Measurements from ENCODE around the gene SOAT2.

Gene SOAT2

GRCh38 chr12:53057816-53058500 lies 45.3 kb upstream of the SOAT2 start:
- DNase-seq (ENCODE audit: low read depth), result no peak
- no peak for TF ChIP-seq CTCF (conservative IDR thresholded peaks at IDR 0.05; ENCODE audit: low read depth, low read length)
- no peak overlapping the region for H3K4me3 ChIP-seq (ENCODE audit: low read depth, low read length)

GRCh38 chr12:53058674-53059433 lies 44.4 kb upstream of the SOAT2 start:
- DNase-seq (ENCODE audit: low read depth), result no peak
- no peak for TF ChIP-seq CTCF (conservative IDR thresholded peaks at IDR 0.05; ENCODE audit: low read depth, low read length)
- H3K4me3 ChIP-seq (ENCODE audit: low read depth, low read length), result no peak overlapping the region

- no peak for TF ChIP-seq CTCF (conservative IDR thresholded peaks at IDR 0.05; ENCODE audit: low read depth, low read length)
- no peak overlapping the region for H3K4me3 ChIP-seq (ENCODE audit: low read depth, low read length)
These were observed 43.7 kb upstream of the SOAT2 start for GRCh38 chr12:53059434-53060063.

GRCh38 chr12:53060064-53060720 lies 43.1 kb upstream of the SOAT2 start:
- no peak for DNase-seq (ENCODE audit: low read depth)
- no peak overlapping the region for H3K4me3 ChIP-seq (ENCODE audit: low read depth, low read length)

More at GRCh38 chr12:53059434-53060063, 43.7 kb upstream of the SOAT2 start:
- no peak for DNase-seq (ENCODE audit: low read depth)

GRCh38 chr12:53060721-53061276 lies 42.5 kb upstream of the SOAT2 start:
- no peak overlapping the region for H3K4me3 ChIP-seq (ENCODE audit: low read depth, low read length)
- TF ChIP-seq CTCF (conservative IDR thresholded peaks at IDR 0.05; ENCODE audit: low read depth, low read length), result no peak
- no peak for DNase-seq (ENCODE audit: low read depth)

More at GRCh38 chr12:53060064-53060720, 43.1 kb upstream of the SOAT2 start:
- TF ChIP-seq CTCF (conservative IDR thresholded peaks at IDR 0.05; ENCODE audit: low read depth, low read length), result no peak

- peak; percentile 38 for TF ChIP-seq CTCF (conservative IDR thresholded peaks at IDR 0.05; ENCODE audit: low read depth, low read length)
- peak; percentile 48 for DNase-seq (ENCODE audit: low read depth)
- H3K4me3 ChIP-seq (ENCODE audit: low read depth, low read length), result no peak overlapping the region
These were observed 41.8 kb upstream of the SOAT2 start for GRCh38 chr12:53061404-53062010.
